Glomerular endothelial cell (primary cell): ENCODE data around the gene PPM1L. TPM values are rescaled to one million over a fixed set of nuclear protein-coding genes. Genes with fewer than 3 reads are reported as not detected.

Experiments
- DNase-seq: peaks from one replicate; pipeline ENCODE4 v3.0.0-alpha.2; 2011; ENCODE audit warnings: low read depth, low spot score; ENCODE audit errors: extremely low read depth
- total RNA-seq: library from RNA; depleted of rRNA; stranded (reverse); fragments of >200 nt; gene quantifications from 2 replicates; pipeline ENCODE4 v1.2.3, GENCODE V29; 2015

Gene PPM1L
- total RNA-seq, 1 donor from 2014 or later = 3.2 TPM

DNA sequence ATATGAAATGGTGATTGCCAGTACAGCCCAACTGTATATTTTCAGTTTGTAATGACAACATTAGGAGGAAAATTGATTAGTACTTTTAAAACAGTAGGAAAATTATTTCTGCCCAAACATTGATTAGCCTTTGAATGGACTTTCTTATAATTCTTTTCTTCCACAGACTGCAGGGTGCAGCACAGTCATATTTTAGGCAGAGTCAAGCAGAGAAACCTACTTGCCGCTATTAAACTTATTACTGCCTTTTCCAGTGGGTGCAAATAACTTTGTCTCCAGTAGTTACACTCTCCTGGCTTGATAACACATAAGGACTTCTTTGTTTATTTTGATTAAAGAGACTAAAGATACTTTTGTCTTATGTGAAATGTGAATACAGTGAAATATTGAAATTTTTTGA is 85.4 kb downstream of the PPM1L start:
- no peak for DNase-seq

DNA sequence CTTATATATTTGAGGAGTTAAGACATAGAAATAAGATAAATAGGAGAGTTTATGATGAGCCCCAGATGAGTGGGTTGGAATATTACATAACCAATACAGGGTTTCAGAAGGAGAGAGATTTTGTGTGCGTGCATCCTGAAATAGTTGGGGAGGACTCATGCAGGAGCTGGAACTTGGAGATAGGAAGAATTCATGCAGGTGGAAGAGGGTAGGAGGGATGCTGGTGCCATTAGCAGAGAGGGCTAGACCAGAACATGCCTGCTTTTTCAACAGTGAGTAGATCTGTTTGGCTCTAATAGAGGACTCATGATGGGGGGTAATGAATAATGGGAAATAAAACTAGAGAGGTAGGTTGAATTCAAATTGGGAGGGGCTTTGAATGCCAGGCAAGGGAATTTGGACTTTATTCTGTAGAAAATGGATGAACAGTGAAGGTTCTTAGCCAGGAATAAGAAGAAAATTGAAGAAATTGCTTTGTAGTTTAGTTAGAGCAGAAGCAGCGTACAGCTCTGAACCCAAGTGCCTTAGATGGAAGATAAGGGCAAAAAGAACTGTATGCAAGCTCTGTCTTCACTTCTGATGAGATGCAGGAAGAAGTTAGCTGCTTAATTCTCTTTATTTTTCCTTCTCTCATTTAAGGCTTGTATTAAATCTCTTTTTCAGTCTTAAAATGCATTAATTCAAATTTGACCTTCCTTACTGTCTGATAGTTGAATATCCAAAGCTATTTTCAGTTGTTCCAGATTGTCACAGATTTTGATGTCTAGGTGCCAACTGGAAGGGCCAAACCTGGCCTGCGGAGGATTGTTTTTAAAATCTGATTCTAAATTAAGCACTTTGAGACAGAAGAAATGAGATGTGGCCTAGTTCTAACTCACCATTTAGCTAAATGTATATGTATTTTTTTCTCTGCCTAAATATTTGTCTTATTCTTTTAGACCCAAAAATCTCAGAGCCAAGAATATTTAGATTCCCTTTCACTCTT is 86.3 kb downstream of the PPM1L start:
- no peak for DNase-seq

DNA sequence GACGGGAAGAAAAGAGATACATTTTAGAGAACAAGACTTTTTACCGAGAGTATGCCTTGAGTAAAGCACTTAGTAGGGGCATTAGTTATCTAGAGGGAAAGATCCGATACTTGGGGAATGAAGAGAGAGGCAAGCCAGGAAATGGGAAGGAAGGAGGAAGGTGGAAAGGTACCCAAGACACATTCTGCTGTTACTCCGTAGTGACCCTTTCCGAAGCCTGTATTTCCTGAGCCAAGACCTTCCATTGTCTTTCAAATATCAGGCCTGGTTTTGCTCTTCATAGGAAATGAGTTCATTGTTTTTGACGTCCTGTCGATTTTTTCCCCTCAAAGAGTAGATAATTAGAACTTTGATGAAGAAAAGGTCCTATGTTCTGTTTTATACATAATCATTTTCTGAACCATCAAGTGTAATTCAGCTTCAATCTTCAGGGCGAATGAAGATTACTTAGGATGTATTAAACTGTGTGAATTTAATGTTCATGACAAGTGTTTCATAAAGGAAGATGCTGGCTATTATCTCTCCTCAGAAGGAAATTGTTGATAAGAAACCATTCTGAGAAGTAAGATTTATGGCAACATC is 95.7 kb downstream of the PPM1L start:
- no peak for DNase-seq

DNA sequence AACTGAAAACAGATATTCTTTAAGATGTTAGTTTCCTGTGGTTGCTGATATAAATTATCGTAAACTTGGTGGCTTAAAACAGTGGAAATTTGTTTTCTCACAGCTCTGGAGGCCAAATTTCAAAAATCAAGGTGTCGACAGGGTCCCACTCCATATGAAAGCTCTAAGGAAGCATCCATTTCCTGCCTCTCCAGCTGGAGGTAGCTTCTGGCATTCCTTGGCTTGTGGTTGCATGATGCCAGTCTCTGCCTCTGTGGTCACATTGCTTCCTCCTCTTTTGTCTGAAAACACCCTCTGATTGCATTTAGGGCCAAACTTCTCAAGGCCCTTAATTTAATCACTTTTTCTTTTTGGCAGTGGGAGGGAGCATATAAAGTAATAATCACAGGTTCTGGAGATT is 96.8 kb downstream of the PPM1L start:
- DNase-seq = no peak

DNA sequence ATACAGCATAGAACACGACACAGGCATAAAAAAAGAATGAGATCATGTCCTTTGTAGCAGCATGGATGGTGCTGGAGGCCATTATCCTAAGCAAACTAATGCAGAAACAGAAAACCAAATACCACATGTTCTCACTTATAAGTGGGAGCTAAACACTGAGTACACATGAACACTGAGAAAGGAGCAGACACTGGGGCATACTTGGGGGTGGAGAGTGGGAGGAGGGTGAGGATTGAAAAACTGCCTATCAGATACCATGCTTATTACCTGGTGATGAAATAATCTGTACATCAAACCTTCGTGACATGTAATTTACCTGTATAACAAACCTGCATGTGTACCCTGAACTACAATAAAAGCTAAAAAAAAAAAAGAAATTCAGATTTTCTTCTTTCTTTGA is 100.4 kb downstream of the PPM1L start:
- no peak for DNase-seq

DNA sequence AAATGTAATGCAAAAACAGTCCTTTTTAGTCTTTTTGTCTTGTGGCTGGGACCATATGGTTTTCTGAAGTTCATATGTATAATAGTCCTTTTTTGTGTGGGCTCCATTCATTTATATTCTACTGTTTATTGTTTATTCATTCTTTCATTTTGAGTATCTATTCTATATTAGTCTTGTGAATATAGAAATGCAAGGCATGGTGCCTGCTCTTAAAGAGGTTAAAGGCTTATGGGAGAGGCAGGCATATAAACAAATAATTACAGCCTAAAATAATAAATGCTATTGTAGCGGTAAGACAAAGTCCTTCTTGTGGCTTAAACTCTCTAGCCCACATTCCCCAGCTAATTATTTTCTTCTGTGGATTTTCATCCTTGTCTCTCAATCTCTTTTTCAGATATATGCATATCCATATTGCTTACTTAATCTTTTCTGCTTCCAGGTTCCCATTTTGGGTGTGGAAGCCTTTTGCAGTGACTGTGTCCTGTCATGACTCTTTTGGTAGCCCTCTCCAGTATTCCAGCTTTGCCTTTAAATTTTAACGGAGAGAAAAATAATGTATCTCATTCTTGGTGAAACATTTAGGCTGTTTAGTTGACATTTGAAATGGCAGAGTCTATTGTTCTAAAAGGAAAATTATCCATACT is 101.6 kb downstream of the PPM1L start:
- DNase-seq = no peak

DNA sequence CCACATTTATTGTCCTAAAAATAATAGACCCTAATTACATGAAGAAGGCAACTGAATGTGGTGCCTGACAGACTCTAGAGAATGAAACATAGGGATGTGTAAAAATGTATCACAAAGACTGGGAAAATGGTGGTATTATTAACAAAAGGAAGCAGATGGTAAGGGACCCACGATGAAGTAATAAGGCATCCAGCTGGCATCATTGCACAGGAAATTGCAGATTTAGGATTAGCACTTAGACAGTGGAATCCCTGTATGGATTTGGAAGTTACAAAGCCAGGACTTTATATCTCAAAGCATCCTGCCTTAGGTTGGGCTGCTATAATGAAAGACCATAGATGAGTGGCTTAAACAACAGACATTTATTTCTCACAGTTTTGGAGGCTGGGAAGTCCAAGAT is 104.3 kb downstream of the PPM1L start:
- no peak for DNase-seq

DNA sequence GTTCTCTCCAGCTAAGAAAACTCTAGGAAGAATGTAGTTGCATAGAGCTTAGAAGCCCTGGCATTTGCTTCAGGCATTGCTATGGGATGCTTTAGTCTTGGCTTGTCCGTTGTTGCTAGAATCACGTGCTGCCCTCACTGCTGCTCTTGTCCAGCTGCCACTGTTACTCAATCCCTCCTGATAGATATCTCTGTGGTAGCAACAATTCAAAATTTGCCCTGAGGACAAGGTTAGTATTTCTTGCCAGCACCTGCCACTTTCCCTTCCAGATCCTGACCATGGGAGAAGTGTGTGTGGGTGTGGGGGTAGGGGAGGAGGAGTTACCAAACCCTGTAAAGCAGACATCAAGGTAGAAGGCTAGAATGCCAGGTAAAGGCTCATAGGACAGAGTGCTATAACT is 113.8 kb downstream of the PPM1L start:
- DNase-seq = no peak

DNA sequence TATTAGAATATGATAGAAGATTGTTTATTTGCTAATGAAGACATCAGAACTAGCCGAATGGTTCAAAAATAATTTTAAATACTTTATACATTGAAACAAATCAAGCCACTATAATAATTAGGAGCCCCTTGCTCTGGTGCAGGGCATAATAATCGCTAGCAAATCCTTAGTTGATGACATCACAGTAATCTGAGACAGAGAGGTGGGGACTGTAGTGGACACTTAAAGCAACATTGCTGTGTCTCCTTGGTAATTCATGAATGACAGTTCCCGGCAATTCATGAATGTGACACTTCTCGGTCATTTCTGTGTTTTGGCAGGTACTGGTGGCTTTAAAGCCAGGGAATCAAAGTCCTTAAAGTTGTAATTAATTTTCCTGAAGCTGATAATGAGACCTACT is 114.3 kb downstream of the PPM1L start:
- no peak for DNase-seq

DNA sequence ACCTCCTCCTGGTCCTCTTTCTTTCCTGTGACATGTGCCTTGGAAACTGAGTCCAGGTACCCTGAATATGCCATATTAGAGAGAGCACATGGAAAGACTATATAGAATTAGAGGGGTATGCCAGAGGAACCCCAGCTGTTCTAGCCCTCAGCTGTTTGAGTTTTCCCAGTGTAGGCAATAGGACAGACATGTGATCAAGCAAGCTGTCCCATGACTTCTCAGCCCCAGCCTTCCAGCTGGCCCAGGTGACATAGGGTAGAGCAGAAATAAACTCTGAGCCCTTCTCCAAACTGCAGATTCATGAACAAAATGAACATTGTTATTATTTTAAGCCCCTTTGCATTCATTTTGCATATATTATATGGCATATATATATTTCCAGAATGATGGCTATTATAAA is 118.7 kb downstream of the PPM1L start:
- DNase-seq = no peak

DNA sequence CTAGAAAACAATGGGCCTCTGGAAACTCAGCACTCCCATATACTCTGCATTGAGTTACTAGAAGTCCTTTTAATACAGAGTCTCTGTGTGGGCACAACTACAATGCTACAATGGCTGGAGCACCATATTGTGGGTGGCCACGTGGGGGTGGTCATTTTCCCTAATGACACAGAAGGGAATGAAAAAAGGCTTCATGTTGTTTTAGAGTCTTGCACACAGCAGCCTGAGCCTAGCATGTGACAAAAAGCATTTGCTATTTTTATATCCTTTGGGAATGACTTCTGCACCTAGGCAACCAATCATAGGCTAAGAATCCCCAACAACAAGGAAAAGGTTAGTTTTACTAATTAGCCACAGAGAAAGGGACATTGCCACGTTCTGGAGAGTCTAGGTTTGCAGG is 120.6 kb downstream of the PPM1L start:
- DNase-seq = no peak

DNA sequence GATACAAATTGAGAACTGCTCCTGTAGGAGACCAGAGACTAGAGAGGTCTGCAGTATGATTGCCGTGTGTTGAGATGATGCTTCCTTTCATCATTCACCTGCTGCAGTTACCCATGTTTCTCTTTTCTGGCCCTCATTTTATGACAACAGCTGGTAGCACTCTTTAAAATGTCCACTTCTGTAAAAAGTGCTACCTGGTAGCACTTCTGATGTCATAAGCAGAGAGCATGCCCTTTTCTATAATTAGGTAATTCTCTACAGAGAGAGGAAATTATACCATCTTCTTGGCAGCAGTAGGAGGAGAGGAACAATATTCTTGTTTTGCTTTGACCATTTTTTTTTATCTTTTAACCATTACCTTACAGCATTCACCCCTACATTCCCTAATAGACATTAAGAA is 123.8 kb downstream of the PPM1L start:
- DNase-seq = no peak

DNA sequence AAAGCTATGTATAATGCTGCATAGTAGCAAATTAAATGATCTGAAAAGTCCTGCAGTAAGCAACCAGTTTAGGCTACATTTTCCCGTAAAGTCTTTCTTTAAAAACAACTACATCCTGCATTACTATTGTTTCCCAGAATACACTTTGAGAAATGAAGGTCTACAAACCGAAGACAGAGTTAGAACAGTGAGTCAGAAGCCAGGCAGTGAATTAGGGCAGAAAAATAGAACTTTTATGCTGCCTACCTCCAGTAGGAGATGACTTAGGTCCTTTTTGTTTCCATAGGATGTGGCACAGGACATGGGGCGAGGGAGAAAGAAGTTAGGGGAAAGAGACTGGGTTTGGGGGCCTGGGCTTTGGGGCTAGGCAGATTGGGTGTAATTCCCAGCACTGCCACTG is 127.3 kb downstream of the PPM1L start:
- DNase-seq = no peak

DNA sequence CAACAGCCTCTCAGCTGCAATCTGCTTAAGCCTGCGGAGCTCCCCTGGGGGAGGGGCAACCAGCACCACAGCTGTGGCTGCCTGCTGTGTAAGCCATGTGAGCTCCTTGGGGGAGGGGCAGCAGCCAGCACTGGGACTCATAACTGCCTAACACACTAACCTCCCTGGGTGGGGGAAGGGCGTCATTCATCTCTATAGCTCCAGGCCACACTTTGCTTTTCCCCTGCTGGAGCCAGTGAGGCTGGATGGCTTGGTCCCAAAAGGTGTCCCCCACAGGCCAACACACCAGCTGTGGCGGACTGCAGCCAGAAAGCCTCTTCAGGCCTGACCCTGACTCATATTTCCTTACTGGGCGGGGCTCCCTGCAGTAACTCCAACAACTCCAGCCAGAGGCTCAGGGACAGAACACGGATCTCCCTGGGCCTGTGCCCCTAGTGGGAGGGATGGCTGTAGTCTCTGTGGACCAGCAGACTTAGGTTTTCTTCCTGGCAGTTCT is 129.8 kb downstream of the PPM1L start:
- DNase-seq = no peak

DNA sequence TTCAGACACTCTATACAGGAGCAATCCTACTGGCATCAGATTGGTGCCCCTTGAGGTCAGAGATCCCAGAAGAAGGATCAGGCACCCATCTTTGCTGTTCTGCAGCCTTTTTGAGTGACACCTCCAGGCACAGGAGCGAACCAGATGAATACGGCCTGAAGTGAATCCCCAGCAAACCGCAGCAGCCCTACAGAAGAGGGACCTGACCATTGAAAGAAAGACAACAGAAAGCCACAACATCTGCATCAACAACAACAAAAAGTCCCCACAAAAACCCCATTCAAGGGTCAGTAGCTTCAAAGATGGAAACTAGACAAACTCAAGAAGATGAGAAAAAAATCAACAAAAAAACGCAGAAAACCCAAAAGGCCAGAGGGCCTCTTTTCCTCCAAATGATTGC is 130.4 kb downstream of the PPM1L start:
- no peak for DNase-seq

DNA sequence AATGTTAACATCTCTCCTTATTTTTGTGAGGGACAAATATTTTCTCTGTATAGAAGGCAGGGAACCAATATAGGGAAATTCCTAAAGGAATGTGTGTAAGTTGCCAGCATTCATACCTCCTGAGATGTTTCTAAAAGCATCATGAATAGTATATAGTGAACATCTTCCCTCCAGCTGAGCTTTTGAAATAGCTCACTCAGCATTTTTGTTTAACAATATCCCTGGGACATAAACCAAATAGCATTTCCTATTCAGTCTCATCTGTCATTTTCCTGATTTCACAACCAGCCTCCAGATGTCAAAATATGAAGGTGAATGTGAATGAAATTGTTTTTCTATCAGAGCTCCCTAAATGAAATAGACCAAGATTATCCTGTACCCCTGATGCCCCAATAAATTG is 137.2 kb downstream of the PPM1L start:
- no peak for DNase-seq

DNA sequence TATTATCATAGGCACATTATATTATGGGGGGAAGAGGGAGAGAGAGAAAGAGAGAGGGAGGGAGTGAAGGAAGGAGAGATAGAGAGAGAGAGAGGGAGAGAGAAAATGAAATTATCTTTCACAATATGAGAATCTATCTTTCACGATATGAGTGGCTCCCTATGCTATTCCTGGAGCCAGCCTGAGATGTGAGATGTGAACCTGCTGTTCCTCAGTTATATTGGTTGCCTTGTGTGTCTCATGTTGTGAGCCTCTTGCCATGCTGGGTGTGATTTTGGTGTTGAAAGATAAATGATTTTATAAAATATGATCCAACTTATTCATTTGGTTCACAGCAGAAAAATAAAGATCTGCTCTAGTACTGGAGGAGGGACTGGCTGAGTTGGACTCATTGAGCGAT is 148.7 kb downstream of the PPM1L start:
- DNase-seq = no peak

DNA sequence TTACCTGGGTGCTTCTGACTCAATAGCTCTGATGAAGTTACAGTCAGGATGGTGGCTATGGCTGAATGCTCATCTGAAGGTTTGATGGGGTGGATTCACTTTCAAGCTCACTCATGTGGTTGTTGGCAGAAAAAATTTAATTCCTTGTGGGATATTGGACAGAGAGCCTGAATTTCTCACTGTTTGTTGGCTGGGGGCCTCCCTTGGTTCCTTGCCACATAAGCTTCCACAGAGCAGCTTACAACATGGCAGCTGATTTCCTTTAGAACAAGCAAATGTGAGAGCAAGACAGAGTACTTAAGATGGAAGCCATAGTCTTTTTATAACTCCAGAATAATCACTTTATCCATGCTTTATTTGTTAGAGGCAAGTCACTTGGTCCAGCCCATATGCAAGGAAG is 150.6 kb downstream of the PPM1L start:
- no peak for DNase-seq

DNA sequence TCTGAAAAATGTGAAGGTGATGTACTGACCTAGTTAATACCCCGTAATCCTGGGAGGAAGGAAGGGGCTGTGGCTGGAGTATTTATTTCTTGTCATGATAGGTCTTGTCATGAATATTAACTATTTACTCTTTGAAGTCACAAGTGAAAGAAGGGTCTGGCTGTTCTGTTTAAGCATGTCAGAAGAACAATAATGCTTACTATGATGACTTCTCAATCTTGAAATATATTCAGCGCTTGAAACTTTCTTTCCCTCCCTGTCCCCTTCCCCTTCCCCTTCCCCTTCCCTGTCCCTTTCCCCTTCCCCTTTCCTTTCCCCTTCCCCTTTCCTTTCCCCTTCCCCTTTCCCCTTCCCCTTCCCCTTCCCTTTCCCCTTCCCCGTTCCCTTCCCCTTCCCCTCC is 153.9 kb downstream of the PPM1L start:
- DNase-seq = no peak

DNA sequence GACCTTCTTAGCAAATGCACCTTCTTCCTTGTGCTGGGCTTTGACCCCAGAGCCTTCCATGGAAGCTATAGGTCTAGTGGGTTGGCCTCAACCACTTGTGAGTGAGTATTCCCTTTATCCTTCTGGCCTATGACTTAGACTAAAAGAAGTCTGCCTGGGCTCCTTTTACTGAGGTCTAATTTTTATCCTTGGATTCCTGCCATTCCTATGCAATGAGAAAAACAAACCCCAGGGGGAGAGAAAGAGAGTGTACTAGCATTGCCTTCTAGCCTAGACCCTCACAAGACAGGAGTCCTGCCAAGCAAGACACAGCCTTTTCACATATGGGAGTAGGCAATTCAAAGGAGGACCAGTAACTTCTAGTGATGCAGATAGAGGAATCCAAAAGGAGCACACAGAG is 155.4 kb downstream of the PPM1L start:
- no peak for DNase-seq

DNA sequence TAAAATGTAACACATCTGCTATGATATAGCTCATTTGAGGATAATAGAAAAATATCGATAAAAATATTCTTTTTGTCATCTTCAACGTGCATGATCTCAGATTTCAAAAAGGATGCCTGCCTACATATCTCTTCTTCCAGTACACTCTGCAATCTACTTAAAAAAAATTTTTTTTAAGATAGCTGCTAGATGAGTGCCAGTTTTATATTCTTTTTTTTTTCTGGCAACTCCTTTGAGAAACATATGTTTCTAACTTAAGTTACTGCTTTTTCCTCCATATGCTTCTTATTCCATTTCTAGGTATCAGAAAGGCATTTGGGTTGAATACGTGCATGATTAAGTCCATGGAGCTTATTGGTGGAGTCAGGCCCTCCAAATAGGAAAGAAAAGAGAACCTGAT is 160.4 kb downstream of the PPM1L start:
- DNase-seq = no peak

DNA sequence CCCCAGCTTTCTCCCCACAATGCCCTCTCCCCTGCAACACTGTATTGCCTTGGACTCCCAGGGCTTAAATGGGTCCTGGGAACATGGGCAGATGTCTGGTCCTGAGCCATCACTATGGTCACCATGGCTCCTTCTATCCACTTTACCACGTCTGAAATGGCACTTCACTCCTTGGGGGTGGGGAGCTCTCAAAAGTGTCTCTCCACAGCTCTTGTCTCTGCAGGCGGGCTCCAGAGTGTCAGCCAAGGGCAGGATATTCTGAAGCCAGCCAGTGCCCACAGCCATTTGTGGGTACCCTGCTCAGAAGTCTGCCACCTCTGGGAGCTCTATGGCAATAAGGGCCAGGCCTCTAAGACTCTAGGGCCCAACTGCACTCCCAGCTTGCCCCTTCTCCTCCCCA is 163.9 kb downstream of the PPM1L start:
- DNase-seq = no peak
